H1 (cell line): ENCODE results near the gene MDM4. TPM values are rescaled to one million over a fixed set of nuclear protein-coding genes. Genes with fewer than 3 reads are reported as not detected.

Experiments used
- CTCF ChIA-PET: fragments of 300-600 bp; sonication (Branson Sonifier 250); formaldehyde crosslinking; loops from one replicate; lab custom pipeline; 2021; ENCODE audit not compliant: partially characterized antibody; lab: Charles Lee
- POLR2A ChIA-PET: fragments of 300-600 bp; sonication (Branson Sonifier 250); formaldehyde crosslinking; loops from one replicate; lab custom pipeline; 2021; ENCODE audit warnings: inconsistent platforms; ENCODE audit not compliant: partially characterized antibody; lab: Charles Lee
- DNase-seq, 2 experiments: peaks; one replicate each; pipeline versions ENCODE4 v3.0.0 to v3.0.0-alpha.2; 2010 to 2022; ENCODE audit warnings: low spot score in 2 of 2, low read depth in 1 of 2, mixed read lengths in 1 of 2
- FAIRE-seq: peaks from 2 replicates; lab custom pipeline; 2011; peaks lifted over from hg19 to GRCh38; lab: Jason Lieb, UNC
- H2AFZ ChIP-seq: 2 replicates; pipeline ENCODE4 v1.8.1; 2012; ENCODE audit warnings: low read length, inconsistent platforms
- H2AK5ac ChIP-seq: 2 replicates; pipeline ENCODE4 v1.6.1; 2013; ENCODE audit warnings: low read depth, low read length
- H2BK120ac ChIP-seq: replicated peaks from 2 replicates; pipeline ENCODE3; 2013; ENCODE audit warnings: low read depth, low read length, inconsistent platforms
- H2BK12ac ChIP-seq: 2 replicates; pipeline ENCODE4 v1.6.1; 2013; ENCODE audit warnings: low read depth, low read length
- H2BK15ac ChIP-seq: 2 replicates; pipeline ENCODE4 v1.6.1; 2013; ENCODE audit warnings: low read length
- H2BK20ac ChIP-seq: 2 replicates; pipeline ENCODE4 v1.6.1; 2013; ENCODE audit warnings: low read length
- H2BK5ac ChIP-seq: 2 replicates; pipeline ENCODE4 v1.6.1; 2013; ENCODE audit warnings: low read depth, low read length
- H3K14ac ChIP-seq: 2 replicates; pipeline ENCODE4 v1.6.1; 2013; ENCODE audit warnings: inconsistent platforms; ENCODE audit not compliant: insufficient read length
- H3K18ac ChIP-seq: 2 replicates; pipeline ENCODE4 v1.6.1; 2013; ENCODE audit warnings: low read length; ENCODE audit errors: extremely low read depth
- H3K23ac ChIP-seq: 2 replicates; pipeline ENCODE4 v1.6.1; 2013; ENCODE audit warnings: inconsistent platforms; ENCODE audit not compliant: insufficient read length
- H3K23me2 ChIP-seq: 2 replicates; pipeline ENCODE4 v1.6.1; 2013; ENCODE audit warnings: low read depth, low read length
- H3K27ac ChIP-seq: 2 replicates; pipeline ENCODE4 v1.6.1; 2011; ENCODE audit warnings: low read depth, low read length, inconsistent platforms
- H3K27me3 ChIP-seq, 4 experiments: replicated peaks in 1 of 4; 1 replicate in 1 of 4; 2 replicates in 3 of 4; pipeline versions ENCODE4 v1.6.1 to v1.8.1; 2011 to 2013; ENCODE audit warnings: low read length in 3 of 4, mild to moderate bottlenecking in 3 of 4, inconsistent platforms in 2 of 4, mixed read lengths in 2 of 4, moderate library complexity in 1 of 4; ENCODE audit not compliant: control insufficient read depth in 3 of 4, insufficient read depth in 3 of 4; ENCODE audit errors: extremely low read depth in 1 of 4
- H3K36me3 ChIP-seq, 4 experiments: 2 replicates each; pipeline versions ENCODE4 v1.6.1 to v1.8.1; 2011 to 2013; ENCODE audit warnings: mild to moderate bottlenecking in 4 of 4, low read length in 3 of 4, moderate library complexity in 2 of 4, control low read depth in 1 of 4, inconsistent platforms in 1 of 4; ENCODE audit not compliant: insufficient read depth in 4 of 4, control insufficient read depth in 2 of 4
- H3K4ac ChIP-seq: replicated peaks from 2 replicates; pipeline ENCODE3; 2013; ENCODE audit warnings: low read length, low read depth, mixed read lengths, inconsistent platforms; ENCODE audit not compliant: insufficient read length
- H3K4me1 ChIP-seq, 4 experiments: replicated peaks in 1 of 4; 1 replicate in 1 of 4; 2 replicates in 3 of 4; pipeline versions ENCODE4 v1.6.1 to v1.8.1; 2011 to 2013; ENCODE audit warnings: low read length in 3 of 4, inconsistent platforms in 2 of 4, mixed read lengths in 1 of 4; ENCODE audit not compliant: insufficient read depth in 4 of 4, control insufficient read depth in 3 of 4
- H3K4me2 ChIP-seq, 2 experiments: 2 replicates each; pipeline versions ENCODE4 v1.6.1 to v1.8.1; 2011 to 2013; ENCODE audit warnings: low read depth in 2 of 2, low read length in 2 of 2, control low read depth in 1 of 2, inconsistent platforms in 1 of 2, mild to moderate bottlenecking in 1 of 2; ENCODE audit not compliant: insufficient read depth in 1 of 2
- H3K4me3 ChIP-seq, 4 experiments: fragments of 200-600, 300-600 bp in 1 of 4; sonication (generic), shearing (Covaris generic), sonication (Bioruptor Twin) in 1 of 4; 2 replicates each; pipeline versions ENCODE4 v1.5.1 to v1.8.1; 2011 to 2016; ENCODE audit warnings: low read length in 4 of 4, low read depth in 3 of 4, control low read depth in 2 of 4, inconsistent platforms in 2 of 4, mild to moderate bottlenecking in 2 of 4, mixed read lengths in 1 of 4, moderate library complexity in 1 of 4; ENCODE audit not compliant: insufficient read depth in 2 of 4; ENCODE audit errors: extremely low read depth in 1 of 4
- H3K56ac ChIP-seq: replicated peaks from 2 replicates; pipeline ENCODE3; 2013; ENCODE audit warnings: low read depth, mild to moderate bottlenecking, mixed read lengths, low read length, inconsistent platforms; ENCODE audit not compliant: insufficient read length
- H3K79me1 ChIP-seq: 2 replicates; pipeline ENCODE4 v1.6.1; 2013; ENCODE audit warnings: low read depth, low read length, control low read depth
- H3K79me2 ChIP-seq, 2 experiments: 2 replicates each; pipeline versions ENCODE4 v1.6.1 to v1.8.1; 2012 to 2013; ENCODE audit warnings: low read length in 2 of 2, mild to moderate bottlenecking in 2 of 2, inconsistent platforms in 1 of 2; ENCODE audit not compliant: insufficient read depth in 2 of 2, control insufficient read depth in 1 of 2
- H3K9ac ChIP-seq, 4 experiments: replicated peaks in 1 of 4; 1 replicate in 1 of 4; 2 replicates in 3 of 4; pipeline versions ENCODE4 v1.6.1 to v1.8.1; 2011 to 2013; ENCODE audit warnings: low read depth in 3 of 4, low read length in 3 of 4, control low read depth in 2 of 4, mild to moderate bottlenecking in 2 of 4, moderate library complexity in 2 of 4, inconsistent platforms in 1 of 4; ENCODE audit errors: extremely low read depth in 1 of 4
- H3K9me3 ChIP-seq, 2 experiments: 2 replicates each; pipeline versions ENCODE4 v1.6.1 to v1.8.1; 2012 to 2013; ENCODE audit warnings: mild to moderate bottlenecking in 2 of 2, moderate library complexity in 2 of 2, control low read depth in 1 of 2, inconsistent platforms in 1 of 2, low read depth in 1 of 2, low read length in 1 of 2, mixed read lengths in 1 of 2; ENCODE audit not compliant: insufficient read depth in 2 of 2
- H4K20me1 ChIP-seq, 2 experiments: replicated peaks in 1 of 2; 2 replicates each; pipeline versions ENCODE3 to v1.8.1; 2011 to 2013; ENCODE audit warnings: inconsistent platforms in 2 of 2, low read length in 2 of 2, mild to moderate bottlenecking in 1 of 2; ENCODE audit not compliant: insufficient read depth in 2 of 2, control insufficient read depth in 1 of 2
- H4K5ac ChIP-seq: 2 replicates; pipeline ENCODE4 v1.6.1; 2013; ENCODE audit warnings: low read length, low read depth, mixed read lengths, inconsistent platforms; ENCODE audit not compliant: insufficient read length
- H4K8ac ChIP-seq: 2 replicates; pipeline ENCODE4 v1.8.0; 2013; ENCODE audit warnings: mild to moderate bottlenecking, moderate library complexity, low read length, inconsistent platforms; ENCODE audit not compliant: insufficient read depth; ENCODE audit errors: extremely low read depth
- H4K91ac ChIP-seq: replicated peaks from 2 replicates; pipeline ENCODE3; 2013; ENCODE audit warnings: low read length, mixed read lengths, inconsistent platforms; ENCODE audit not compliant: insufficient read length
- MAX ChIP-seq: IDR thresholded peaks from 2 replicates; pipeline ENCODE4 v1.6.1; 2012; ENCODE audit warnings: inconsistent platforms
- TCF12 ChIP-seq: IDR thresholded peaks from 2 replicates; pipeline ENCODE4 v1.6.1; 2011; ENCODE audit warnings: low read depth, mild to moderate bottlenecking, low read length
- whole genome bisulfite sequencing, 2 experiments: shearing (Covaris generic) in 1 of 2; methylation state at CpG; one replicate each; pipeline versions ENCODE4 v1.1.6 to v1.1.7; 2013 to 2015; ENCODE audit warnings: low lambda C conversion rate in 2 of 2, mixed read lengths in 2 of 2, inconsistent platforms in 1 of 2, low coverage in 1 of 2, missing lambda C conversion rate in 1 of 2; ENCODE audit not compliant: insufficient replicate concordance in 2 of 2, insufficient coverage in 1 of 2, insufficient read length in 1 of 2; ENCODE audit errors: extremely low coverage in 1 of 2, missing lambda C conversion rate in 1 of 2; 5-methylcytosine and 5-hydroxymethylcytosine counted together
- polyA plus RNA-seq, 7 experiments: library from polyadenylated mRNA; depleted of rRNA in 3 of 7; stranded (reverse) in 5 of 7; unstranded in 2 of 7; fragments of >200 nt in 5 of 7; fragments of 200-250 nt in 2 of 7; gene quantifications; 1 replicate in 5 of 7; 2 replicates in 1 of 7; 4 replicates in 1 of 7; pipeline versions ENCODE4 v1.2.1 to v1.2.3, GENCODE V29; 2011 to 2013; ENCODE audit warnings: missing spikeins in 2 of 7, mixed read lengths in 2 of 7
- total RNA-seq: library from RNA; stranded (reverse); fragmentation: NEBNext Ultra II Directional; extraction: Animal tissue kit (Norgen Biotek cat#: 25700); gene quantifications from 2 replicates; pipeline ENCODE4 v1.2.1, GENCODE V29; 2021

Gene MDM4
- total and polyA plus RNA-seq, 2 of the 8 experiments (the other 6 are each of a cell fraction or from before 2014, with no cell fraction given) = 10.8 to 84.9 TPM

GRCh38 chr1:204545881-204546280 lies 29.7 kb downstream of the MDM4 start:
- H2BK15ac ChIP-seq = no peak overlapping the region
- no peak overlapping the region for H2AK5ac ChIP-seq
- H3K23ac ChIP-seq = no peak overlapping the region
- DNase-seq = no peak
- H3K4me3 ChIP-seq = no peak overlapping the region
- no peak overlapping the region for H3K4ac ChIP-seq
- 90% methylated on average over 2 of the region's 2 CpGs; no CpG with 5 or more reads in 1 of the 2 experiments for WGBS, 2 experiments
- no peak overlapping the region for H2AFZ ChIP-seq
- H4K91ac ChIP-seq = no peak overlapping the region
- H4K5ac ChIP-seq = no peak overlapping the region
- H3K36me3 ChIP-seq = peaks cover 21 to 89% (median 65%) of the 10 kb centered on the region in 4 experiments
- ChIA-PET CTCF (interaction anchor here (4.7 kb wide), 1 partner anchor 261 kb away, joined by 17 read pairs; no protein-coding TSS in a partner anchor), POLR2A (interaction anchor here (0.8 kb wide), 1 partner anchor 13 kb away, joined by 3 read pairs; no protein-coding TSS in a partner anchor)
- H3K23me2 ChIP-seq = no peaks in the 10 kb centered on the region
- no peak overlapping the region for H3K18ac ChIP-seq
- no peaks in the 10 kb centered on the region for H3K79me2 ChIP-seq
- no peak overlapping the region for H2BK5ac ChIP-seq
- TF ChIP-seq TCF12 (no peak), MAX (no peak)
- peaks cover 0 to 3% of the 10 kb centered on the region in 2 experiments for H4K20me1 ChIP-seq
- no peak overlapping the region for H2BK20ac ChIP-seq
- H2BK12ac ChIP-seq = no peak overlapping the region
- no peaks in the 10 kb centered on the region for H3K9me3 ChIP-seq
- FAIRE-seq = no peak
- H3K4me1 ChIP-seq = no peaks in the 10 kb centered on the region
- no peak overlapping the region for H3K14ac ChIP-seq
- no peak overlapping the region for H4K8ac ChIP-seq
- no peak overlapping the region for H2BK120ac ChIP-seq
- no peaks in the 10 kb centered on the region for H3K79me1 ChIP-seq
- H3K27ac ChIP-seq = no peak overlapping the region
- no peaks in the 10 kb centered on the region for H3K27me3 ChIP-seq
- no peak overlapping the region for H3K4me2 ChIP-seq
- no peak overlapping the region for H3K56ac ChIP-seq
- no peak overlapping the region for H3K9ac ChIP-seq
